SJCRH30 (cell line): ENCODE data around the gene ARF1. TPM values are rescaled to one million over a fixed set of nuclear protein-coding genes. Genes with fewer than 3 reads are reported as not detected.

ENCODE experiments used
- DNase-seq, 2 experiments: peaks; one replicate each; pipeline ENCODE4 v3.0.0-alpha.2; 2015 to 2020
- H3K27ac ChIP-seq: fragments of 250-450 bp; sonication (Bioruptor Pico); 2 replicates; pipeline ENCODE4 v1.5.1; 2020; ENCODE audit warnings: mild to moderate bottlenecking, moderate library complexity
- H3K27me3 ChIP-seq: fragments of 250-450 bp; sonication (Bioruptor Pico); 2 replicates; pipeline ENCODE4 v1.5.1; 2020; ENCODE audit warnings: mild to moderate bottlenecking, moderate library complexity
- H3K36me3 ChIP-seq: fragments of 250-450 bp; sonication (Bioruptor Pico); 2 replicates; pipeline ENCODE4 v1.5.1; 2020; ENCODE audit warnings: mild to moderate bottlenecking, moderate library complexity
- H3K4me1 ChIP-seq: fragments of 250-450 bp; sonication (Bioruptor Pico); 2 replicates; pipeline ENCODE4 v1.5.1; 2020; ENCODE audit warnings: mild to moderate bottlenecking, moderate library complexity
- H3K4me3 ChIP-seq: fragments of 250-450 bp; sonication (Bioruptor Pico); 2 replicates; pipeline ENCODE4 v1.5.1; 2020; ENCODE audit warnings: mild to moderate bottlenecking, moderate library complexity
- H3K9me3 ChIP-seq: fragments of 250-450 bp; sonication (Bioruptor Pico); replicated peaks from 2 replicates; pipeline ENCODE4 v1.5.1; 2020; ENCODE audit warnings: mild to moderate bottlenecking, moderate library complexity
- total RNA-seq: library from RNA; depleted of rRNA; stranded (reverse); fragments of >200 nt; shearing (Covaris generic); gene quantifications from 2 replicates; pipeline ENCODE4 v1.2.3, GENCODE V29; 2014

Gene ARF1
- total RNA-seq, 1 experiment from 2014 or later, result 309 TPM

GRCh38 chr1:228141226-228142044 lies 58.9 kb downstream of the ARF1 start:
- peaks cover 16% of the 10 kb centered on the region for H3K4me1 ChIP-seq

GRCh38 chr1:228142155-228142691 lies 59.7 kb downstream of the ARF1 start:
- H3K27ac ChIP-seq, result no peak overlapping the region
- peaks cover 16% of the 10 kb centered on the region for H3K4me1 ChIP-seq
- H3K4me3 ChIP-seq, result no peak overlapping the region; the same call in 1 of the 2 replicates
- no peaks in the 10 kb centered on the region for H3K36me3 ChIP-seq
- DNase-seq, result no peak
- no peaks in the 10 kb centered on the region for H3K9me3 ChIP-seq
- H3K27me3 ChIP-seq, result no peaks in the 10 kb centered on the region

More at GRCh38 chr1:228141226-228142044, 58.9 kb downstream of the ARF1 start:
- Histone ChIP-seq H3K9me3 (no peaks in the 10 kb centered on the region), H3K27me3 (no peaks in the 10 kb centered on the region), H3K4me3 (peak overlapping the region; percentile 89), H3K36me3 (no peaks in the 10 kb centered on the region), H3K27ac (peak overlapping the region; percentile 65; the same call in 1 of the 2 replicates)
- DNase-seq, result peak; percentile 51 to 52

- no peak for DNase-seq
- Histone ChIP-seq H3K4me1 (peaks cover 16% of the 10 kb centered on the region), H3K27me3 (no peaks in the 10 kb centered on the region), H3K9me3 (no peaks in the 10 kb centered on the region), H3K36me3 (no peaks in the 10 kb centered on the region), H3K4me3 (no peak overlapping the region), H3K27ac (no peak overlapping the region)
Measured at GRCh38 chr1:228142701-228143136, 60.2 kb downstream of the ARF1 start.

GRCh38 chr1:228143480-228144192 lies 61.1 kb downstream of the ARF1 start:
- H3K27me3 ChIP-seq, result no peaks in the 10 kb centered on the region
- 0 out of 2 replicates have a peak, but pooled peaks cover under 1% of the 10 kb centered on the region for H3K36me3 ChIP-seq
- H3K9me3 ChIP-seq, result no peaks in the 10 kb centered on the region
- H3K4me1 ChIP-seq, result peaks cover 16% of the 10 kb centered on the region
- H3K4me3 ChIP-seq, result no peak overlapping the region
- DNase-seq, result no peak
- H3K27ac ChIP-seq, result no peak overlapping the region

GRCh38 chr1:228144193-228144992 lies 61.9 kb downstream of the ARF1 start:
- DNase-seq, result no peak
- no peaks in the 10 kb centered on the region for H3K9me3 ChIP-seq

GRCh38 chr1:228144993-228145343 lies 62.5 kb downstream of the ARF1 start:
- no peaks in the 10 kb centered on the region for H3K27me3 ChIP-seq
- H3K9me3 ChIP-seq, result no peaks in the 10 kb centered on the region
- no peak for DNase-seq
- H3K4me1 ChIP-seq, result peaks cover 21% of the 10 kb centered on the region
- no peak overlapping the region for H3K4me3 ChIP-seq
- H3K36me3 ChIP-seq, result 0 out of 2 replicates have a peak, but pooled peaks cover 4% of the 10 kb centered on the region
- H3K27ac ChIP-seq, result no peak overlapping the region

More at GRCh38 chr1:228144193-228144992, 61.9 kb downstream of the ARF1 start:
- Histone ChIP-seq H3K27me3 (no peaks in the 10 kb centered on the region), H3K4me3 (no peak overlapping the region), H3K27ac (no peak overlapping the region), H3K4me1 (peaks cover 16% of the 10 kb centered on the region), H3K36me3 (0 out of 2 replicates have a peak, but pooled peaks cover 4% of the 10 kb centered on the region)

- Histone ChIP-seq H3K9me3 (no peaks in the 10 kb centered on the region), H3K27me3 (no peaks in the 10 kb centered on the region), H3K4me3 (no peak overlapping the region), H3K36me3 (0 out of 2 replicates have a peak, but pooled peaks cover 4% of the 10 kb centered on the region), H3K4me1 (peaks cover 22% of the 10 kb centered on the region), H3K27ac (no peak overlapping the region)
- DNase-seq, result no peak
Measured at GRCh38 chr1:228145463-228146416, 63.2 kb downstream of the ARF1 start.

GRCh38 chr1:228146417-228147150 lies 64.1 kb downstream of the ARF1 start:
- Histone ChIP-seq H3K36me3 (0 out of 2 replicates have a peak, but pooled peaks cover 4% of the 10 kb centered on the region), H3K4me3 (no peak overlapping the region), H3K27ac (no peak overlapping the region), H3K9me3 (no peaks in the 10 kb centered on the region), H3K4me1 (peaks cover 16% of the 10 kb centered on the region), H3K27me3 (no peaks in the 10 kb centered on the region)
- no peak for DNase-seq

GRCh38 chr1:228147151-228147693 lies 64.7 kb downstream of the ARF1 start:
- Histone ChIP-seq H3K4me3 (no peak overlapping the region), H3K4me1 (peaks cover 10% of the 10 kb centered on the region), H3K9me3 (no peaks in the 10 kb centered on the region), H3K27ac (no peak overlapping the region), H3K36me3 (0 out of 2 replicates have a peak, but pooled peaks cover 4% of the 10 kb centered on the region), H3K27me3 (no peaks in the 10 kb centered on the region)
- DNase-seq, result no peak

GRCh38 chr1:228147768-228148167 lies 65.3 kb downstream of the ARF1 start:
- DNase-seq, result no peak
- H3K27ac ChIP-seq, result no peak overlapping the region
- 0 out of 2 replicates have a peak, but pooled peaks cover 4% of the 10 kb centered on the region for H3K36me3 ChIP-seq
- H3K9me3 ChIP-seq, result no peaks in the 10 kb centered on the region
- H3K4me1 ChIP-seq, result peaks cover 6% of the 10 kb centered on the region; the same call in 1 of the 2 replicates
- no peaks in the 10 kb centered on the region for H3K27me3 ChIP-seq
- no peak overlapping the region for H3K4me3 ChIP-seq

GRCh38 chr1:228148196-228148861 lies 65.8 kb downstream of the ARF1 start:
- DNase-seq, result no peak
- no peaks in the 10 kb centered on the region for H3K9me3 ChIP-seq
- H3K4me3 ChIP-seq, result no peak overlapping the region
- no peaks in the 10 kb centered on the region for H3K27me3 ChIP-seq
- 0 out of 2 replicates have a peak, but pooled peaks cover 4% of the 10 kb centered on the region for H3K36me3 ChIP-seq
- H3K4me1 ChIP-seq, result peaks cover 6% of the 10 kb centered on the region; the same call in 1 of the 2 replicates
- no peak overlapping the region for H3K27ac ChIP-seq
